HepG2 (cell line): ENCODE data around the gene SCARF1. TPM values are rescaled to one million over a fixed set of nuclear protein-coding genes. Genes with fewer than 3 reads are reported as not detected.

Experiments
- ATF7 ChIP-seq, 2 experiments: fragments of 450-650 bp in 1 of 2; sonication (generic) in 1 of 2; formaldehyde crosslinking in 1 of 2; IDR thresholded peaks; 2 replicates each; pipeline versions ENCODE4 v1.4.0 to v1.6.1; 2016 to 2020; ENCODE audit warnings: antibody characterized with exemption in 1 of 2, mild to moderate bottlenecking in 1 of 2, missing genetic modification reagents in 1 of 2
- CREM ChIP-seq, 2 experiments: sonication (generic) in 1 of 2; formaldehyde crosslinking in 1 of 2; IDR thresholded peaks; 2 replicates each; pipeline versions ENCODE4 v1.4.0 to v1.6.1; 2016 to 2020; ENCODE audit warnings: antibody characterized with exemption in 1 of 2, mild to moderate bottlenecking in 1 of 2, missing genetic modification reagents in 1 of 2
- DR1 ChIP-seq: sonication (generic); formaldehyde crosslinking; IDR thresholded peaks from 2 replicates; pipeline ENCODE4 v1.8.0; 2021; ENCODE audit warnings: mild to moderate bottlenecking, missing genetic modification reagents, inconsistent platforms
- FOXA1 ChIP-seq, 2 experiments: fragments of 450-650 bp in 1 of 2; sonication (generic) in 1 of 2; formaldehyde crosslinking in 1 of 2; IDR thresholded peaks; 2 replicates each; pipeline versions ENCODE4 v1.4.0 to v1.6.1; 2016 to 2020; ENCODE audit warnings: missing genetic modification reagents in 1 of 2
- FUBP1 ChIP-seq: sonication (generic); formaldehyde crosslinking; IDR thresholded peaks from 2 replicates; pipeline ENCODE4 v1.5.1; 2020; ENCODE audit warnings: missing genetic modification reagents, mild to moderate bottlenecking, borderline replicate concordance
- HOXA5 ChIP-seq: sonication (generic); formaldehyde crosslinking; IDR thresholded peaks from 2 replicates; pipeline ENCODE4 v1.4.0; 2020; ENCODE audit warnings: missing genetic modification reagents
- MTF1 ChIP-seq: sonication (generic); formaldehyde crosslinking; IDR thresholded peaks from 2 replicates; pipeline ENCODE4 v1.5.0; 2020; ENCODE audit warnings: missing genetic modification reagents
- NFIB ChIP-seq: sonication (generic); formaldehyde crosslinking; IDR thresholded peaks from 2 replicates; pipeline ENCODE4 v1.9.0; 2021; ENCODE audit warnings: missing genetic modification reagents, mild to moderate bottlenecking, borderline replicate concordance
- NR2F6 ChIP-seq, 2 experiments: IDR thresholded peaks; 2 replicates each; pipeline ENCODE4 v1.6.1; 2016; ENCODE audit warnings: antibody characterized with exemption in 1 of 2, mild to moderate bottlenecking in 1 of 2
- POGZ ChIP-seq: sonication (generic); formaldehyde crosslinking; IDR thresholded peaks from 2 replicates; pipeline ENCODE4 v1.4.0; 2020; ENCODE audit warnings: mild to moderate bottlenecking, missing genetic modification reagents
- PRDM15 ChIP-seq: sonication (generic); formaldehyde crosslinking; IDR thresholded peaks from 2 replicates; pipeline ENCODE4 v1.4.0; 2020; ENCODE audit warnings: missing genetic modification reagents
- TP53 ChIP-seq: sonication (generic); formaldehyde crosslinking; conservative IDR thresholded peaks from 2 replicates; pipeline ENCODE4 v1.4.0; 2020; ENCODE audit warnings: missing genetic modification reagents
- ZEB1 ChIP-seq: IDR thresholded peaks from 2 replicates; pipeline ENCODE4 v1.6.1; 2012; ENCODE audit warnings: mild to moderate bottlenecking, low read depth, inconsistent platforms; ENCODE audit not compliant: insufficient replicate concordance
- ZNF326 ChIP-seq: sonication (generic); formaldehyde crosslinking; IDR thresholded peaks from 2 replicates; pipeline ENCODE4 v1.4.0; 2020; ENCODE audit warnings: missing genetic modification reagents, borderline replicate concordance
- ZNF678 ChIP-seq: sonication (generic); formaldehyde crosslinking; IDR thresholded peaks from 2 replicates; pipeline ENCODE4 v1.4.0; 2020; ENCODE audit warnings: mild to moderate bottlenecking, missing genetic modification reagents
- ZNF761 ChIP-seq: sonication (generic); formaldehyde crosslinking; conservative IDR thresholded peaks from 2 replicates; pipeline ENCODE4 v1.4.0; 2020; ENCODE audit warnings: mild to moderate bottlenecking, missing genetic modification reagents
- ZSCAN25 ChIP-seq: sonication (generic); formaldehyde crosslinking; IDR thresholded peaks from 2 replicates; pipeline ENCODE4 v1.8.0; 2022; ENCODE audit warnings: mild to moderate bottlenecking, missing genetic modification reagents
- polyA plus RNA-seq, 8 experiments: library from polyadenylated mRNA; depleted of rRNA in 3 of 8; stranded (reverse) in 7 of 8; unstranded in 1 of 8; fragments of >200 nt; fragmentation: Illumina TruSeq in 4 of 8; extraction: Trizol in 4 of 8; gene quantifications; 2 replicates each; pipeline versions ENCODE4 v1.2.1 to v1.2.3, GENCODE V29; 2011 to 2016; ENCODE audit warnings: low read depth in 4 of 8, missing spikeins in 1 of 8, mixed read lengths in 1 of 8; ENCODE audit not compliant: insufficient read depth in 1 of 8
- total RNA-seq, 5 experiments: library from RNA; depleted of rRNA; stranded (reverse); fragments of >200 nt; fragmentation: Illumina TruSeq; extraction: Trizol; gene quantifications; 2 replicates each; pipeline ENCODE4 v1.2.3, GENCODE V29; 2016; ENCODE audit warnings: low read depth in 1 of 5
- TF ChIP-seq, protein P1 (sequence below): sonication (generic); formaldehyde crosslinking; IDR thresholded peaks from 2 replicates; pipeline ENCODE4 v1.5.0; 2020; ENCODE audit warnings: missing genetic modification reagents
- TF ChIP-seq, protein P2 (sequence below): sonication (generic); formaldehyde crosslinking; IDR thresholded peaks from 2 replicates; pipeline ENCODE4 v1.5.1; 2020; ENCODE audit warnings: missing genetic modification reagents, mild to moderate bottlenecking, borderline replicate concordance

SCARF1 gene
- total and polyA plus RNA-seq, 2 of the 13 experiments (the other 11 are each of a cell fraction or from before 2014, with no cell fraction given), result 0.24 to 0.71 TPM

DNA sequence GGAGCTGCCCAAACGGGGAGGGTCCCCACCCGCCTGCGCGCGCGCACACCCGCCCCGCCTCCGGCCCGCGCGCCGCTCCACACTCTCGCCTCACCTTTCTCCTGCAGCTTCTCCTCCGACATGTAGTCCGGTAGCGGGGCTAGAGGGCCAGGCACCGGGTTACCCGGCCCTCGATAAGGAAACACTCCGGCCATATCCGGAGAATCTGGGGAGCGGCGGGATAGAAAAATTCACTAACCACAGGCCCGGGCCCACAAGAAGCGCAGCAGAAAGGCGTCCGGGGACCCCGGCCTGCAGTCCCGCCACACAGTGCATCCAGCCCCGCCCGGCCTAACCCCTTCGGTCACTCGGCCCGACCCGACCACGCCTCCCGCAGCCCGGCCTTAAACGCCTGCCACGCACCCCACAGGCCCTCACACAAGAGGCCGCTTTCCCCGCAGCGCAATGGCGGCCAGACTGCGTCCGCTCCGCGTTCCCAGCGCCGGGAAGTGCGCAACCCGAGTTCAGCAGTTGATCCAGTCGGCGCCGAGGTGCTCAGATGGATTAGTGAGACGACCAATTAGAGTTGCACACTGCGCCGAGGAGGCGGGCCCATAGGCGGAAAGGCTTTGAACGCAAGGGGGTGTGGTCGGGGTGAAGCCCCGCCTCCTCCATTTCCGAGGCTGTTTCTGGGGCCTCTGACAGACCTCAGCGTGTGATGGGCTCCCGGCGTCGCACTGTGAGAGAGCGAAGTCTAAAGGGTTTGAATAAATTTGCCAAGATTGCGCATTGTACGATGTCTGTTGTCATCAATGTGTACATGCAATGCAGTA lies 39.1 kb upstream of the SCARF1 start, which contains the start of gene PRPF8 (continued):
- TF ChIP-seq FUBP1 (CRISPR knock-in tag), result no peak
- TF ChIP-seq ZNF761 (CRISPR knock-in tag), result no peak
- TF ChIP-seq, protein P1, sequence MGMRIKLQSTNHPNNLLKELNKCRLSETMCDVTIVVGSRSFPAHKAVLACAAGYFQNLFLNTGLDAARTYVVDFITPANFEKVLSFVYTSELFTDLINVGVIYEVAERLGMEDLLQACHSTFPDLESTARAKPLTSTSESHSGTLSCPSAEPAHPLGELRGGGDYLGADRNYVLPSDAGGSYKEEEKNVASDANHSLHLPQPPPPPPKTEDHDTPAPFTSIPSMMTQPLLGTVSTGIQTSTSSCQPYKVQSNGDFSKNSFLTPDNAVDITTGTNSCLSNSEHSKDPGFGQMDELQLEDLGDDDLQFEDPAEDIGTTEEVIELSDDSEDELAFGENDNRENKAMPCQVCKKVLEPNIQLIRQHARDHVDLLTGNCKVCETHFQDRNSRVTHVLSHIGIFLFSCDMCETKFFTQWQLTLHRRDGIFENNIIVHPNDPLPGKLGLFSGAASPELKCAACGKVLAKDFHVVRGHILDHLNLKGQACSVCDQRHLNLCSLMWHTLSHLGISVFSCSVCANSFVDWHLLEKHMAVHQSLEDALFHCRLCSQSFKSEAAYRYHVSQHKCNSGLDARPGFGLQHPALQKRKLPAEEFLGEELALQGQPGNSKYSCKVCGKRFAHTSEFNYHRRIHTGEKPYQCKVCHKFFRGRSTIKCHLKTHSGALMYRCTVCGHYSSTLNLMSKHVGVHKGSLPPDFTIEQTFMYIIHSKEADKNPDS, result 0 out of 2 replicates have a peak, but pooled peaks have one; percentile 56
- TF ChIP-seq HOXA5 (CRISPR knock-in tag), result peak; percentile 69; the same call in 1 of the 2 replicates
- no peak for TF ChIP-seq ATF7 (IDR thresholded peaks at IDR 0.05)
- no peak for TF ChIP-seq ATF7 (CRISPR knock-in tag; IDR thresholded peaks at IDR 0.05)
- peak; percentile 94 for TF ChIP-seq PRDM15 (CRISPR knock-in tag)
- peak; percentile 69; the same call in 1 of the 2 replicates for TF ChIP-seq POGZ (CRISPR knock-in tag)
- peak; percentile 25; the same call in 1 of the 2 replicates for TF ChIP-seq ZSCAN25 (CRISPR knock-in tag)
- peak; percentile 83 for TF ChIP-seq DR1
- TF ChIP-seq NR2F6 (IDR thresholded peaks at IDR 0.05), result no peak
- no peak; the same call in 1 of the 2 replicates for TF ChIP-seq NR2F6 (CRISPR knock-in tag; IDR thresholded peaks at IDR 0.05)
- TF ChIP-seq TP53 (CRISPR knock-in tag), result no peak
- TF ChIP-seq ZEB1, result no peak
- no peak for TF ChIP-seq FOXA1 (IDR thresholded peaks at IDR 0.05)
- no peak for TF ChIP-seq FOXA1 (CRISPR knock-in tag; IDR thresholded peaks at IDR 0.05)
- TF ChIP-seq, protein P2, sequence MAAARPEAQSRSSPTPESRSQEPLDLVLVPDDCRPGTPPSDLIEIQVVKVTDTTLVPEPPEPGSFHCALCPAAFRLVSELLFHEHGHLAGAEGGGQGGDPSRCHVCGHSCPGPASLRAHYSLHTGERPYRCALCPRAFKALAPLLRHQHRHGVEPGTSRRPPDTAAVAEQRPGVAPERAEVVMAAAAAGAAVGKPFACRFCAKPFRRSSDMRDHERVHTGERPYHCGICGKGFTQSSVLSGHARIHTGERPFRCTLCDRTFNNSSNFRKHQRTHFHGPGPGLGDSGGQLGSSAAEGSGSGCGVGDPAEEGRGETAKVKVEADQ (CRISPR knock-in tag), result no peak
- TF ChIP-seq ZNF678 (CRISPR knock-in tag), result no peak
- no peak for TF ChIP-seq NFIB
- peak; percentile 65 for TF ChIP-seq CREM (IDR thresholded peaks at IDR 0.05)
- TF ChIP-seq CREM (CRISPR knock-in tag; IDR thresholded peaks at IDR 0.05), result no peak
- TF ChIP-seq ZNF326, result no peak
- no peak for TF ChIP-seq MTF1 (CRISPR knock-in tag)
